ENCODE data around the gene SPAG9. TPM values are rescaled to one million over a fixed set of nuclear protein-coding genes. Genes with fewer than 3 reads are reported as not detected.
A peak's percentile ranks its signal among the peaks of the same experiment; 100 is the strongest.

The SPAG9 gene
- total RNA-seq, 2 donors from 2014 or later = 54.7 to 115 TPM

- no peak overlapping the region for H3K27ac Mint-ChIP-seq
- DNase-seq (ENCODE audit: low spot score in 2 of 2) (no peak), ATAC-seq (no peak)
- H3K9me3 Mint-ChIP-seq = no peaks in the 10 kb centered on the region
- H3K36me3 Mint-ChIP-seq = no peaks in the 10 kb centered on the region
These were observed 185.9 kb downstream of the SPAG9 start for GRCh38 chr17:50934672-50935220.

- Mint-ChIP-seq H3K27ac (no peak overlapping the region), H3K36me3 (no peaks in the 10 kb centered on the region)
These were observed 186.5 kb downstream of the SPAG9 start for GRCh38 chr17:50934161-50934560.

DNA sequence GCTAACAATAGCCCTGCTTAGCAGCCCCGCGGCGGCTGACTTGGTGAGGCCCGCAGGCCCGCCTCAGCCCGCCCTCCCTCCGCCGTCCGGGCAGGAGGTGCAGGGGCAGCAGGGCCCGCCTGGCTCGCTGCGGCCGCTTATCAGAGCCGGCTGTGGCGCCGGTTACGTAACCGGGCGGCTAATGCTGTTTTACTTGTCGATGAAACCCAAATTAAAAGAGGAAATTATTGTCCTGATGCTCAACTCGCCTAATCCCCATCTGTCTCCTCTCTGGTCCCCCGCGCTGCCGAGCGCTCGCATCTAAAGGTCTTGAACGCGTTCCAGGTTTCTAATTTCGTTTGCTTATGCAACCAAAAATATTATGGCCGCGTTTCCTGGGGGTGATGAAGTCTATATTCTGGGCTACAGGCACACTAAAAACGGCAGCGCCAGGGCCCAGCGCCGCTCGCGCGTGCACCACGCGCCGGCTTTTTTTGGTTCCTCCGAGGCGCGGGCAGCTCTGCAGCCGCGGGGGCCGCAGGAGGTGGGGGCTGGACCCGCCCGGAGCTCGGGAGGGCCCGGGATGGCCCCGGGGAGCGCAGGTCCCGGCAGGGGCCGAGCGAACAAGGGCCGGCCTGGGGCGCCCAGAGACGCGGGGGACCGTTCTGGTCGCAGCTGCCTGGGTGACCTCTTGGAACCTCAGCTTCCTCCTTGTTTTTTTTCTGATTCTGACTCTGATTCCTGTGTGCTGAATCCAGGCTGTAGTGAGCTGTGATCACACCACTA, 189.3 kb downstream of the SPAG9 start:
- DNase-seq (ENCODE audit: low spot score in 2 of 2) (peak in 1 of 2 donors; percentile 53), ATAC-seq (peak; percentile 80)
- Mint-ChIP-seq H3K9me3 (no peaks in the 10 kb centered on the region), H3K36me3 (no peaks in the 10 kb centered on the region), H3K27ac (peak overlapping the region; percentile 68 to 96)

More at GRCh38 chr17:50934161-50934560, 186.5 kb downstream of the SPAG9 start:
- DNase-seq (ENCODE audit: low spot score in 2 of 2) (no peak), ATAC-seq (no peak)
- H3K9me3 Mint-ChIP-seq = no peaks in the 10 kb centered on the region

DNA sequence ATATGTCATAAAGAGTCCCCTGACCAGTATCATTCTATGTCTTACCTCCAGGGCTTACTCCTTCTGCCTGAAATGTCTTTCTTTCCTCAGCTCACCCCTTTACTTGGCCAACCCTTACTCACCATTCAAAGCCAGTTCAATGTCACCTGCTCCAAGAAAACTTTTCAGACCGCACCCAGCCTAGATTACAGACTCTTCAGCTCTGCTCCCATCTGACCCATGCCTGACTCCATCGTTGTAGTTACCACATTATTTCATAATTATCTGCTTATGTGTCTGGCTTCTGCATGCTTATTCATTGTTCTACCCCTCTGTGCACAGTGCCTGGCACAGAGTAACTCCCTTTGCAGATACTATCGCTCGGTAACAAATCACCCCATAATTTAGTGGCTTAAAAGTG, 192.0 kb downstream of the SPAG9 start:
- H3K27ac Mint-ChIP-seq = no peak overlapping the region
- no peaks in the 10 kb centered on the region for H3K9me3 Mint-ChIP-seq

DNA sequence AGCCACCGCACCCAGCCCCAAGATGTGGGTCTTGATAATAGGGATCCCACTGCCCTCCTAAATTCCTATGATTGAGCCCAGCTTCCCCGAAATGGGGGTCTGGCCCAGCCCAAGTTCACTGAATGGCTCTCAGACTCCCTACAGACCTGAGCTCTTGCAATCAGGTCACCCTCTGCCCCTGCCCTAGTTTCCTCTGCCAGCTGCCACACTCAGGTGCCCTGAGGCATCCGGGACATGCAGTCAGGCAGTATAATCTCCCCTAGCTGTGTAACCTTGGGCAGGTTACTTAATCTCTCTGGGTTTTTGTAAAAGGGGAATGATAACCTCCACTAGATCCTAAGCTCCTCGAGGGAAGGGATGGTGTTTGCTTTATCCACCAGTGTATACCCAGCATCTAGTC, 193.4 kb downstream of the SPAG9 start:
- Mint-ChIP-seq H3K36me3 (no peaks in the 10 kb centered on the region), H3K9me3 (no peaks in the 10 kb centered on the region), H3K27ac (peak overlapping the region in 1 of 2 donors; percentile 44)
- no peak for ATAC-seq
- DNase-seq (ENCODE audit: low spot score in 2 of 2) = no peak

More for the DNA sequence above, 192.0 kb downstream of the SPAG9 start:
- ATAC-seq = no peak
- no peak for DNase-seq (ENCODE audit: low spot score in 2 of 2)
- no peaks in the 10 kb centered on the region for H3K36me3 Mint-ChIP-seq

GRCh38 chr17:50926523-50926922, 194.1 kb downstream of the SPAG9 start:
- ATAC-seq = peak in 1 of 2 donors; percentile 65
- H3K9me3 Mint-ChIP-seq = no peaks in the 10 kb centered on the region
- H3K27ac Mint-ChIP-seq = no peak overlapping the region
- H3K36me3 Mint-ChIP-seq = no peaks in the 10 kb centered on the region
- no peak for DNase-seq (ENCODE audit: low spot score in 2 of 2)

DNA sequence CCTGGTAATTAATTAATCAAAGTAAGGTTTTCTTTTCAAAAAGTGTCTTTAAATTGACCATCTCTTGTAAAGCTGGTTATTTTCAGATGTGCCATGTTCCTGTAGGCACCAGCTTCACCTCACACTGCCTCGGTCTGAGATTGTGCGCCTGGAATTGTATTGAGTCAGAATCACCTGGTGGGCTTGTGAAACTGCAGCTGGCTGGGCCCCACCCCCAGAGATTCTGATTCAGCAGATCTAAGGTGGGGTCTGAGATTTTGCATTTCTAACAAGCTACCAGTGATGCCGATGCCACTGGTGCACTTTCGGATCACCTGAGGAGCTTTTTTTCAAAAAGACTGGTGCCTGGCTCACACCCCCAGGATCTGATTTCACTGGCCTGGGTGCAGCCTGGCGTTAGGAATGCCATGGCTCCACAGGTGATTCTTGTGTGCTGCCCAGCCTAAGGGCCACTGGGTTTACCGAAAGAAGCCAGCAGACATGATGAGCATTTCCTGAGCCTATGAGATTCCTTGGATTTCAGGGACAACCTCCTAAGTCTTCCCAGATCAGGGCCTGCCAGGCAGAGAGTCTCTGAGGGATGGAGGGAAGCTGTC, 195.3 kb downstream of the SPAG9 start:
- Mint-ChIP-seq H3K27ac (no peak overlapping the region), H3K9me3 (no peaks in the 10 kb centered on the region), H3K36me3 (no peaks in the 10 kb centered on the region)
- ATAC-seq = no peak
- DNase-seq (ENCODE audit: low spot score in 2 of 2) = no peak

DNA sequence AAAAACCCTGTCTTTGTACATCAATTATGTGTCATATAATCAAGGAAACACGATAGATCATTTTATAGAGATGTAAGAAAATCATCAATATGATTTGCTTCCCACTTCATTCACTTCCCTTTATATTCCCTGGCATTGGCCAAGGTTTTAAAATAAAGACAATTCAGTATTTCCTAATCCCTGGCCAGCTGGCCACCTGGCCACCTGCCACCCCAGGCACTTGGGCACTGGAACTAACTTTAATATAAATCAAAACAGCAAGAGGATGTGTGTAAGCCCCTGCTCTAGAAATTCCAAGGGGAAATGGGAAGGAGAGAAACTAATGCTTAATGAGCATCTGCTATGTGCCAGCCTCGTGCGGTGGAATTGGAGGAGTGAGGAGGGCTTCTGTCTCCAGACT, 195.9 kb downstream of the SPAG9 start:
- no peak for ATAC-seq
- H3K27ac Mint-ChIP-seq = no peak overlapping the region
- H3K9me3 Mint-ChIP-seq = no peaks in the 10 kb centered on the region
- DNase-seq (ENCODE audit: low spot score in 2 of 2) = no peak
- no peaks in the 10 kb centered on the region for H3K36me3 Mint-ChIP-seq

DNA sequence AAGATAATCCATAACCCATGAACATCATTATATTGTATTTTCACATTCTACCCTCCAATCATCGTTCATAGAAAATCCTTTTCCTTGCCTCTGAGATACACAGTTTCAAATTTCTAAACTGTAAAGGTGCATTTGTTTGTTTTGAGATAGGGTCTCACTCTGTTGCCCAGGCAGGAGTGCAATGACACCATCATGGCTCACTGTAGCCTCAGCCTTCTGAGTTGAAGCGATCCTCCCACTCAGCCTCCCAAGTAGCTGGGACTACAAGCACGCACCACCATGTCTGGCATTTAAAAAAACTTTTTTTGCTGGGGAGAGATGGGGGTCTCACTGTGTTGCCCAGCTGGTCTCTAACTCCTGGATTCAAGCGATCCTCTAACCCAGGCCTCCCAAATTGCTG, 196.4 kb downstream of the SPAG9 start:
- H3K27ac Mint-ChIP-seq = no peak overlapping the region
- no peak for ATAC-seq
- DNase-seq (ENCODE audit: low spot score in 2 of 2) = no peak
- H3K36me3 Mint-ChIP-seq = no peaks in the 10 kb centered on the region
- no peaks in the 10 kb centered on the region for H3K9me3 Mint-ChIP-seq

DNA sequence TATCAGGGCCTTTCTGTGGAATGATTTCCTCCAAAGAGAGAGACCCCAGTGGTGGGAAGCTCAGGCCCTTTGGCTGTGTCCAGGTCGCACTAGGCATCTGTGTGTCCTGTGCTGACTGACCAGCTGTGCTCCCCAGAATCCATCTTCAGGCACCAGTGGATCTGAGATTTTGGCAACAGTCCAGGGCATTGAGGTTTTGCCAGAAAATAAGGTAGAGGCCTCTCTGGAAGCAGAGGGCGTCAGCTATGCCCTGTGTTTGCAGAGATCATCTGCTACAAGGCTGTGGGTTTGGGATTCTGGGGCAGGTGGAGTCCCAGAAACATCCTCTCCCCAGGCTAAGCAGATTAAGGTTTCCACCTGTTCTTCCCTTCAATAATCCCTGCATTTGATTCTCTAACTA, 197.1 kb downstream of the SPAG9 start:
- DNase-seq (ENCODE audit: low spot score in 2 of 2) = no peak
- no peak for ATAC-seq
- Mint-ChIP-seq H3K27ac (no peak overlapping the region), H3K9me3 (no peaks in the 10 kb centered on the region), H3K36me3 (no peaks in the 10 kb centered on the region)

DNA sequence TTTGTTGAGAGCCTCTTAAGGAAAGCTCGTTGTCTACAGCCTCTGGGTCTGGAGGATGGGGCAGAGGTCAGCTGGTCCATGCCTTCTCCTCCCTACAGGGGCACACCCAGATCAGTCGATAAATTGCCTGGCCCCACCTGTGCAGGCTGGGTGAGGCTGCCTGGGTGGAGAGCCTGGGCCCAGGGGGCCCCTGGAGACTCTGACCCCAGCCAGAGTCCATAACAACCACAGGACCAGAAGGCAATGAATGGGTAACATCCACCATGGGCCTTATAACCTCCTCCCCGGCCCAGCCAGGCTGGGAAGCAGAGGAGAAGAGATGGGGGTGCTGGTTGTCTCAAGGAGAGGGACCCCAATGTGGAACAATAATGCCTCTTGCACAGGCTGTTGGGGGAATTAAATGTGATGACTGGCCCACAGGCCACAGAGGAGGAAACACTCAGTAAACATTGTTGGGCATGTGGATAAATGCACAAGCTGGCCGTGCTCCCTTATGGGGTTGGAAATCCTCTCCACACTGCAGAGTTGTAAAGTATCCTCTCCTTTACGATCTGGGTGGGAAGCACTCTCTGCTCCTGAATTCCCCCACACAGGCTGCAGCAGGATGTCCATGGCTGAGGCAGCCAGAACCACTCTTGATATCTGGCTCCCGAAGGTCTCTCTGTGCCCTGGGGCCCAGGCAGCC, 197.8 kb downstream of the SPAG9 start:
- DNase-seq (ENCODE audit: low spot score in 2 of 2) (no peak), ATAC-seq (no peak)
- no peak overlapping the region for H3K27ac Mint-ChIP-seq

GRCh38 chr17:50922107-50922506, 198.6 kb downstream of the SPAG9 start:
- no peaks in the 10 kb centered on the region for H3K9me3 Mint-ChIP-seq
- no peak for DNase-seq (ENCODE audit: low spot score in 2 of 2)
- peak overlapping the region in 1 of 2 donors; percentile 18 for H3K27ac Mint-ChIP-seq
- no peak for ATAC-seq
- H3K36me3 Mint-ChIP-seq = no peaks in the 10 kb centered on the region

More for the DNA sequence above, 197.8 kb downstream of the SPAG9 start:
- Mint-ChIP-seq H3K36me3 (no peaks in the 10 kb centered on the region), H3K9me3 (no peaks in the 10 kb centered on the region)

DNA sequence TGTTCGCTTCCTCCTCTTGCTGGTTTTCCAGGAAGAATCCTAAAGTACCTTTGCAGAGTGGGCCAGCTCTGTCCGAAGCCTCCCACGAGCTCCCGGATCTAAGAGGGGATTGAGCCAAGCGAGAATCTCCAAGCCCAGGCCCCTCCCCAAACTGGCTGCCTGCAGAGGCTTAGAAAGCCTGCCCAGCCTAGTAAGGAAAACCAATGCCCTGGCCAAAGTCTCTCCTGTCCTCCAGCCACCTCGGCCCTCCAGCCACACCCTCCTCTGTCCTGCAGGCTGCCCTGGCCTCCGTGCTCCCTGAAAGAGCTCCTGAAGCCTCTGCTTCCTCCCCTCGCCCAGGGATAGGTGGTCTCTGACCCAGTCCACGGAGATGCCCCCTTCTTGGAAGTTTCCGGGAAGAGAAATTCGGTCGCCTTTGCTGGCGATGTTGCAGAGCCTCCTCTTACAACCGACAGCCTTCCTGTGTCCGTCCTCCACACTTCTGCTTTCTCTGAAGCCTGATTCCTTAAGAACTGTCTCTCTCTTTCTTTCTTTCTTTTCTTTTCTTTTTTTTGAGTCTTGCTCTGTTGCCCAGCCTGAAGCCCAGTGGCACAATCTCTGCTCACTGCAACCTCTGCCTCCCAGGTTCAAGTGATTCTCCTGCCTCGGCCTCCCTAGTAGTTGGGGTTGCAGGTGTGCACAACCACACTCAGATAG, 199.6 kb downstream of the SPAG9 start:
- no peak for DNase-seq (ENCODE audit: low spot score in 2 of 2)
- peak overlapping the region; percentile 73 to 96 for H3K27ac Mint-ChIP-seq
- peaks cover 0 to 1% of the 10 kb centered on the region in 2 donors for H3K9me3 Mint-ChIP-seq
- no peak for ATAC-seq
- H3K36me3 Mint-ChIP-seq = no peaks in the 10 kb centered on the region

DNA sequence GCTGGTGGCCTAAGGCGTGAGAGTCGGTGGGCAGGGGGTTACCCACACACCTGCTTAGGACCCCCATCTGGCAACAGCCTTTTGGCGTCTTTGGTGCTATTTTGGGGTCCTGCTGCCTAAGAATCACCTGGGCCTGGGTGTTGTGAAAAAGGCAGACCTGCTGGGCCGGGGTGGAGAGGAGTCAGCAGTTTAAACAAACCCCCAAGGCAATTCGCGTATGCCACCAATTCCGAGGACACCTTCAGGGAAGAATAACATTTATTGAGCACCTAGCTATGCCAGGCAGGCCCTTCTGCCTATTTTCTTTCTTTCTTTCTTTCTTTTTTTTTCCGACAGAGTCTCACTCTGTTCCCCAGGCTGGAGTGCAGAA, 200.6 kb downstream of the SPAG9 start:
- ATAC-seq = no peak
- peak overlapping the region; percentile 93 to 96 for H3K27ac Mint-ChIP-seq

DNA sequence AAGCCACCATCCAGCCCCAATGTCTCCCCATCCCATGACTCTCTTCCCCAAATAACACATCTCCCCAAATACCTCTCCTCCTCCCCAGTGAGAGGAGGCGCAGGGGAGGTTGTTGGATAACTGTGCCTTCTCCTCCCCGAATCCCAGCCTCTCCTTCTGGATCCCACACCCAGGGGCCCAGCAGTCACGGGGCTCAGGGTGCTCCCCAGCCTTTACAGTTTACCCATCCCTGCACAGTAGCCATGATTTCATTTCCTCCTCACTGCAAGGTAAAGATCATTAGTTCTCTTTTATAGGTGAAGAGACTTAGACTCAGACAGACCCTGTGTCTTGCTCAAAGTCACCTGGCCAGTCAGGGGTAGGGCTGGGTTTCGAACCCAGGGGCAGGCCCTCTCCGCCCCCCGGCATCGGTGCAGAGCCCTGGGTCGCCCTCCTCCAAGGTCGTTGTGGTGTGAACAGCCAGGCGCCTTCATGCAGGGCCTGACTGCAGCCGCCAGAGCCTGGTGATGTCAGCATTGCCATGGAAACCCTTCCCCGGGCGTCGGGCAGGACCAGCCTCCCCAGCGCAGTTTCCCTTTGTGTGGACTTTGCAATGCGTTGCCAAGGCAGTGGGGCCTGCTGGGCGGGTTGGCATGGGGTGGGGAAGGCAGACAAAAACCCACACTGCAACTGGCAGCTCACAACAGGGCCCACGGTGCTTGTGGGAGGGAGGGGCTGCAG, 201.2 kb downstream of the SPAG9 start:
- peak; percentile 74 to 91 for ATAC-seq
- peak; percentile 75 to 82 for DNase-seq (ENCODE audit: low spot score in 2 of 2)
- H3K36me3 Mint-ChIP-seq = no peaks in the 10 kb centered on the region
- peak overlapping the region; percentile 93 to 96 for H3K27ac Mint-ChIP-seq
- H3K9me3 Mint-ChIP-seq = peaks cover 0 to 5% of the 10 kb centered on the region in 2 donors

More for the DNA sequence above, 200.6 kb downstream of the SPAG9 start:
- DNase-seq (ENCODE audit: low spot score in 2 of 2) = no peak
- Mint-ChIP-seq H3K36me3 (no peaks in the 10 kb centered on the region), H3K9me3 (peaks cover 0 to 5% of the 10 kb centered on the region in 2 donors)

DNA sequence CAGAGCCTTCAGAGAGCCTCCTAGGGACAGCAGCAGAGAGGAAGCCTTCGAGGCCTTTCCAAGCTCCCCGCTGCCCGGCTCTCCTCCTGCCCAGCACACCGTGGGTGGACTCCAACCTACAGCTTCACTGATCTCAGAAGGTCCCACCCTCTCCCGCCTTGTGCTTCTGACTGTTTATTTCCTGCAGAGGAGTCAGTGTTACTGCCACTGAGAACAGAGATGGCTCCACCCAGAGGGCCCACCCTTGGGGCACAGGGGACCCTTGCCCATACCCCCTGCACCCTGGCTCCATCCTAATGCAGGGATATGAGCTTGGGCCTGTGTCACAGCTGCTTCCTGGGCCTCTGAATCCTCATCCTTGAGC, 201.8 kb downstream of the SPAG9 start:
- Mint-ChIP-seq H3K27ac (peak overlapping the region; percentile 93 to 96), H3K9me3 (peaks cover 0 to 5% of the 10 kb centered on the region in 2 donors), H3K36me3 (no peaks in the 10 kb centered on the region)
- ATAC-seq (peak; percentile 13 to 49), DNase-seq (ENCODE audit: low spot score in 2 of 2) (no peak)

Data from activated naive CD4-positive, alpha-beta T cell treated with anti-CD3 and anti-CD28 coated beads, Interleukin-2, amount 50 U/mL, for 72 hours (primary cell).